A673 (cell line): ENCODE measurements around the gene SMAD1. TPM values are rescaled to one million over a fixed set of nuclear protein-coding genes. Genes with fewer than 3 reads are reported as not detected.

Experiments
- BruUV-seq: library from RNA; stranded (reverse); fragments of 400-500 nt; replicated peaks from 2 replicates; lab custom pipeline; 2021; lab: Mats Ljungman, UMichigan
- CTCF ChIA-PET: fragments of 300-600 bp; sonication (Branson Sonifier 250); formaldehyde crosslinking; loops from one replicate; lab custom pipeline; 2022; ENCODE audit warnings: antibody characterized with exemption; lab: Charles Lee
- POLR2A ChIA-PET: fragments of 300-600 bp; sonication (Branson Sonifier 250); formaldehyde crosslinking; loops from one replicate; lab custom pipeline; 2022; ENCODE audit warnings: antibody characterized with exemption; ENCODE audit not compliant: low non-redundant PET; lab: Charles Lee
- DNase-seq: peaks from one replicate; pipeline ENCODE4 v3.0.0-alpha.2; 2015; ENCODE audit warnings: low spot score
- H3K27ac ChIP-seq: fragments of 200-600 bp; sonication (generic); 2 replicates; pipeline ENCODE4 v1.5.1; 2016; ENCODE audit warnings: mixed run types, low read depth, mild to moderate bottlenecking, mixed read lengths, antibody characterized with exemption, low read length; ENCODE audit not compliant: poor library complexity, severe bottlenecking
- H3K27me3 ChIP-seq: fragments of 200-600 bp; sonication (generic); replicated peaks from 2 replicates; pipeline ENCODE4 v1.6.1; 2017; ENCODE audit warnings: mixed run types, low read depth, mild to moderate bottlenecking, mixed read lengths, antibody characterized with exemption, low read length; ENCODE audit not compliant: insufficient read depth, poor library complexity
- H3K36me3 ChIP-seq: fragments of 200-600 bp; sonication (generic); 2 replicates; pipeline ENCODE4 v1.6.1; 2016; ENCODE audit warnings: mixed run types, mild to moderate bottlenecking, mixed read lengths, antibody characterized with exemption, low read length; ENCODE audit not compliant: insufficient read depth, poor library complexity, severe bottlenecking
- H3K4me1 ChIP-seq: fragments of 200-600 bp; sonication (generic); 2 replicates; pipeline ENCODE4 v1.6.1; 2017; ENCODE audit warnings: mixed run types, mild to moderate bottlenecking, mixed read lengths, antibody characterized with exemption, low read length; ENCODE audit not compliant: insufficient read depth, poor library complexity, severe bottlenecking
- H3K4me3 ChIP-seq: fragments of 200-600 bp; sonication (generic); 2 replicates; pipeline ENCODE4 v1.5.1; 2016; ENCODE audit warnings: low read depth, mixed run types, mild to moderate bottlenecking, mixed read lengths, low read length; ENCODE audit not compliant: poor library complexity, severe bottlenecking
- H3K9me3 ChIP-seq: fragments of 200-600 bp; sonication (generic); 2 replicates; pipeline ENCODE4 v1.6.1; 2016; ENCODE audit warnings: mixed run types, low read depth, mild to moderate bottlenecking, mixed read lengths, antibody characterized with exemption, low read length; ENCODE audit not compliant: poor library complexity, severe bottlenecking
- EZH2 ChIP-seq: fragments of 200-600 bp; sonication (generic); IDR thresholded peaks from 2 replicates; pipeline ENCODE4 v1.6.1; 2017; ENCODE audit warnings: borderline replicate concordance, low read depth, mild to moderate bottlenecking, mixed read lengths, antibody characterized with exemption, low read length; ENCODE audit not compliant: poor library complexity, severe bottlenecking
- intact Hi-C: fragments of 100-400 bp; cut with micrococcal nuclease; formaldehyde crosslinking; loops from one replicate; pipeline ENCODE4 v1.10.0; 2022; ENCODE audit not compliant: unreplicated experiment
- total RNA-seq: library from RNA; stranded (reverse); gene quantifications from 2 replicates; pipeline ENCODE4 v1.2.3, GENCODE V29; 2021
- TF ChIP-seq, protein P1 (sequence below): fragments of 300-800, 200-600 bp; sonication (generic); conservative IDR thresholded peaks from 2 replicates; pipeline ENCODE4 v1.5.1; 2017; ENCODE audit warnings: low read depth, mild to moderate bottlenecking, antibody characterized with exemption, low read length, moderate library complexity, mixed read lengths

The SMAD1 gene
- total RNA-seq, 1 experiment from 2014 or later, result 33.7 TPM

DNA sequence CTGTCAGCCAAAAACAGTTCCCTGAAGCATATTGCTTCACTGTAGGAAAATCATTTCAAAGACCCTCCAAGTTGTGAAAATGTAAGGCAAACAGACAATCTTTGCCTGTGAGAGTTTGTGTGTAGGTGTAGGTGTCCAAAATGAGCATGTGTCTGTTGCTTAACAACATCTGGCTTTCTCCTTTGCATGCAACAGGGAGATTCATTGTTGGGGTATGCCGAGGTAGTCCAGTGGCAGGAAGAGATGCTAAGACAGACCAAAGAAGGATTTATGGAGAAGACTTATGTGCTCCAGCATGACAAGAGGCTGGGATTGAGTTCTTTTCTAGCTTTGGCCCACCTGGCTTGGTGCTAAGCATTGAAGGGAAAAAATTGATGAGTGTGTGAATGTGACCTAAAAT, 29.8 kb upstream of the SMAD1 start:
- no peak for DNase-seq
- CTCF ChIA-PET, result no interaction called here
- no peaks in the 10 kb centered on the region for H3K27me3 ChIP-seq
- H3K4me3 ChIP-seq, result no peak overlapping the region
- no peak for TF ChIP-seq EZH2
- no TSS peak for BruUV-seq
- no peaks in the 10 kb centered on the region for H3K4me1 ChIP-seq
- H3K27ac ChIP-seq, result no peak overlapping the region
- no peaks in the 10 kb centered on the region for H3K9me3 ChIP-seq
- intact Hi-C loops, result no loop called here
- no peaks in the 10 kb centered on the region for H3K36me3 ChIP-seq
- POLR2A ChIA-PET, result no interaction called here

DNA sequence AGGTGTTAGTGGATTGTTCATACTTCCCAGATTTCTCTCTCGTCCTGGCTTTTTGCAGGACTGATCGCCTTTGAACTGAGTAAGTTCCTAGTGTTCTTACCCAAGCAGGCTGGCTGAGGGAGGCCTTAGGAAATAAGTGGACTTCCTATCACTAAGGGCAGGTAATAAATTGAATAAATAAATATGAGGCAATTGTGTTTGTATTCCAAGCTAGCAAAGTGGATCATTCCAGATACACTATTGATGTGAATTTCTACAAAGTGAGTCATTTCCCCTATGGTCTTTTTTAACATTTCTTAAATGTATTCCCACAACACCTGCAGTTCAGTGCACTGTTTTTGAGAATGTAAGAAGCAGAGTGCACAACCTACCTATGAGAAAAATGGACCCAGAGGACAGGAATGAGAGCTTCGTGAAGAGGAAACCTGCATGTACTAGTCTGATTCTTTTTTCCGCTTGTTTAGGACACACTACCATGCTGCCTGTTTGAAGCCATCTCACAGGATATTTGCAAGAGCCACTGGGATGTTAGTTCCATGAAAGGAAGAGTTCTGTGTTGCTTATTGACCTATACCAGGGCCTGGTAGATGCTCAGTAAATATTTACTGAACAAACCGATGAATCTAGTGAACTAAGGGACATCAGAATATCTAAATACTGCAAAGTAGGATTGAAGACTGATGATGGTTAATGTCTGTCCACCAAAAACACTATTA, 29.0 kb upstream of the SMAD1 start:
- H3K27ac ChIP-seq, result no peak overlapping the region
- no peaks in the 10 kb centered on the region for H3K36me3 ChIP-seq
- CTCF ChIA-PET, result no interaction called here
- TF ChIP-seq, protein P1, sequence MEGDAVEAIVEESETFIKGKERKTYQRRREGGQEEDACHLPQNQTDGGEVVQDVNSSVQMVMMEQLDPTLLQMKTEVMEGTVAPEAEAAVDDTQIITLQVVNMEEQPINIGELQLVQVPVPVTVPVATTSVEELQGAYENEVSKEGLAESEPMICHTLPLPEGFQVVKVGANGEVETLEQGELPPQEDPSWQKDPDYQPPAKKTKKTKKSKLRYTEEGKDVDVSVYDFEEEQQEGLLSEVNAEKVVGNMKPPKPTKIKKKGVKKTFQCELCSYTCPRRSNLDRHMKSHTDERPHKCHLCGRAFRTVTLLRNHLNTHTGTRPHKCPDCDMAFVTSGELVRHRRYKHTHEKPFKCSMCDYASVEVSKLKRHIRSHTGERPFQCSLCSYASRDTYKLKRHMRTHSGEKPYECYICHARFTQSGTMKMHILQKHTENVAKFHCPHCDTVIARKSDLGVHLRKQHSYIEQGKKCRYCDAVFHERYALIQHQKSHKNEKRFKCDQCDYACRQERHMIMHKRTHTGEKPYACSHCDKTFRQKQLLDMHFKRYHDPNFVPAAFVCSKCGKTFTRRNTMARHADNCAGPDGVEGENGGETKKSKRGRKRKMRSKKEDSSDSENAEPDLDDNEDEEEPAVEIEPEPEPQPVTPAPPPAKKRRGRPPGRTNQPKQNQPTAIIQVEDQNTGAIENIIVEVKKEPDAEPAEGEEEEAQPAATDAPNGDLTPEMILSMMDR, result no peak
- intact Hi-C loops, result no loop called here
- BruUV-seq, result no TSS peak
- POLR2A ChIA-PET, result no interaction called here
- no peaks in the 10 kb centered on the region for H3K27me3 ChIP-seq
- H3K9me3 ChIP-seq, result no peaks in the 10 kb centered on the region
- no peaks in the 10 kb centered on the region for H3K4me1 ChIP-seq
- no peak for DNase-seq
- no peak overlapping the region for H3K4me3 ChIP-seq

DNA sequence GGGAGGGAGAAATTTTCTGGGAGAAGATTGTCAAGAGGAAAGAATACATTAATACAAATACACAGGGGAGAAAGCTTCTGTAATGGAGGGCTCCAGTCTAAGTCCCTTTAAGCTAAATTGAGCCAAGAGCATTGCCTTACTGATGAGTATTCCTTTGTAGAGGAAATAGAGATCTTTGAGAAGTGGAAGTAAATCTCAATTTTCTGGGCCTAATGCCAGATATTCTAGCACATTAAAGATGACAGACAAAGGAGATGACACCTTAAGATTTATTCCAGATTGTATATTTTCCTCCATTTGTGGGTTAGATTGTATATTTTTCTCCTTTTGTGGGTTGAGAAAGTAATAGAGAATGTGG, 28.5 kb upstream of the SMAD1 start:
- POLR2A ChIA-PET, result no interaction called here
- no peak overlapping the region for H3K4me3 ChIP-seq
- no TSS peak for BruUV-seq
- CTCF ChIA-PET, result no interaction called here
- intact Hi-C loops, result no loop called here
- no peaks in the 10 kb centered on the region for H3K36me3 ChIP-seq
- H3K4me1 ChIP-seq, result no peaks in the 10 kb centered on the region
- TF ChIP-seq EZH2, result no peak
- TF ChIP-seq, protein P1, result no peak
- no peaks in the 10 kb centered on the region for H3K27me3 ChIP-seq
- H3K27ac ChIP-seq, result no peak overlapping the region
- H3K9me3 ChIP-seq, result no peaks in the 10 kb centered on the region
- DNase-seq, result peak; percentile 6

DNA sequence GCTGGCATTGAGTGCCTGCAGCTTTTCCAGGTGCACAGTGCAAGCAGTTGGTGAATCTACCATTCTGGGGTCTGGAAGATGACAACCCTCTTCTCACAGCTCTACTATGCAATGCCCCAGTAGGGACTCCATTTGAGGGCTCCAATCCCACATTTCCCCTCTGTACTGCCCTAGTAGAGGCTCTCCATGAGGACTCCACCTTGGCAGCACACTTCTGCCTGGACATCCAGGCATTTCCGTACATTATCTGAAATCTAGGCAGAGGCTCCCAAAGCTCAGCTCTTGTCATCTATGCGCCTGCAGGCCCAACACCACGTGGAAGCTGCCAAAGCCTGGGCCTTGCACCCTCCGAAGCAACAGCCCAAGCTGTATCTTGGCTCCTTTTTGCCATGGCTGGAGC, 8.4 kb upstream of the SMAD1 start:
- no peak overlapping the region for H3K27ac ChIP-seq
- no peaks in the 10 kb centered on the region for H3K27me3 ChIP-seq
- ChIA-PET CTCF (interaction anchor here (0.7 kb wide), 1 partner anchor 78 kb away, joined by 3 read pairs; no protein-coding TSS in a partner anchor), POLR2A (no interaction called here)
- no TSS peak for BruUV-seq
- DNase-seq, result no peak
- peaks cover 5% of the 10 kb centered on the region for H3K9me3 ChIP-seq
- no peaks in the 10 kb centered on the region for H3K4me1 ChIP-seq
- H3K36me3 ChIP-seq, result no peaks in the 10 kb centered on the region
- intact Hi-C loops, result no loop called here
- no peak overlapping the region for H3K4me3 ChIP-seq
- TF ChIP-seq EZH2, result no peak
- TF ChIP-seq, protein P1, result no peak
